ENCODE measurements around the gene HOOK1.
"Not testable (repeated sequence)": the region's sequence is repeated elsewhere in the genome, so short reads cannot be mapped to it uniquely, and the experiment has no call there.

Gene HOOK1

GRCh38 chr1:59901770-59902388 is 87.1 kb downstream of the HOOK1 start:
- H3K4me3 ChIP-seq (ENCODE audit: low read depth, low read length), result no peak overlapping the region
- no peaks in the 10 kb centered on the region for H3K9me3 ChIP-seq (ENCODE audit: control insufficient read depth, insufficient read depth, low read length)
- H3K27me3 ChIP-seq (ENCODE audit: control insufficient read depth, insufficient read depth, low read length), result no peaks in the 10 kb centered on the region
- H3K36me3 ChIP-seq (ENCODE audit: control insufficient read depth, insufficient read depth, low read length), result no peaks in the 10 kb centered on the region
- H3K4me1 ChIP-seq (ENCODE audit: control insufficient read depth, insufficient read depth, low read length), result no peaks in the 10 kb centered on the region
- H3K9ac ChIP-seq (ENCODE audit: low read depth, low read length), result no peak overlapping the region

DNA sequence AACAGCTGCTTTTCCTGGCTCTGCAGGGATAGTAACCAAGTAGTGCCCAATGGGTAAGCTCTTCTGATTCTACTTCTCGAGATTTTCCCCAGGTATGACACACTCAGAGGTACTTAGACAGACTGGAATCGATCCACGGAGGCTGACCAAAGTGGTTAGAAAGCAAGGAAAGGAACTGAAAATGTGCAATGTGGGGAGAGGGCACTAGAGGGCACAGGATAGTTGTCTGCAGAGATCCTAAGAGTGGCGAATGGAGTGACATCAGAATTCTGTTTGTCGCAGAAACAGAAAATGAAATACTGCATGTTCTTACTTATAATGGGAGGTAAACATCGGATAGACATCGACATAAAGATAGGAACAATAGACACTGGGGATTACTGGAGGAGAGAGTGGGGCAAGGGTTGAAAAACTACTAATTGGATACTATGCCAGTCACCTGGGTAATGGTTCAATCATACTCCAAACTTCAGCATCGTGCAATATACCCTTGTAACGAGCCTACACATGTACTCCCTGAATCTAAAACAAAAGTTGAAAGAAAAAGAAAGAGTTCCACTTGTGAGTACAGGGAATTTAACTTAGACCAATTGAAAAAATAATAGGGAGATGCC is 88.5 kb downstream of the HOOK1 start:
- no peaks in the 10 kb centered on the region for H3K36me3 ChIP-seq (ENCODE audit: control insufficient read depth, insufficient read depth, low read length)
- H3K9me3 ChIP-seq (ENCODE audit: control insufficient read depth, insufficient read depth, low read length), result no peaks in the 10 kb centered on the region
- no peaks in the 10 kb centered on the region for H3K4me1 ChIP-seq (ENCODE audit: control insufficient read depth, insufficient read depth, low read length)
- no peak overlapping the region for H3K4me3 ChIP-seq (ENCODE audit: low read depth, low read length)
- H3K9ac ChIP-seq (ENCODE audit: low read depth, low read length), result no peak overlapping the region
- no peaks in the 10 kb centered on the region for H3K27me3 ChIP-seq (ENCODE audit: control insufficient read depth, insufficient read depth, low read length)

DNA sequence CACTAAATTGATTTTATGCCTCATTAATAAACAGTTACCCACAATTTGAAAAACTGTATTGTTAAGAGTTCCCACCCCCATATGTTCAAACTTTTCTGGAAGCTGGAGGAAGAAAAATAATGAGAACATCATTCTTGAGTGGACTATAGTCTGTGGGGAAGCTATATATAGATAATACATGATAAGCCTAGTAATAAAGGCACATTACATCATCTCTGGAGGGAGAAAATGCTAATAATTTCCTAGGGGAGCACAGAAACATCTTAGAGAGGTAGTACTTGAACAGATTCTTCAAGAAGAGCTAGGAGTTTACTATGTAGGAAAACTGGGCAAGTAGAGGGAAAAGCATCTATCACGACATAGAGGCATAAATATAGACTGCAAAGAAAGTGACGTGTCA is 92.2 kb downstream of the HOOK1 start:
- Histone ChIP-seq H3K27me3 (ENCODE audit: control insufficient read depth, insufficient read depth, low read length) (no peaks in the 10 kb centered on the region), H3K36me3 (ENCODE audit: control insufficient read depth, insufficient read depth, low read length) (no peaks in the 10 kb centered on the region), H3K4me3 (ENCODE audit: low read depth, low read length) (no peak overlapping the region), H3K9ac (ENCODE audit: low read depth, low read length) (no peak overlapping the region), H3K4me1 (ENCODE audit: control insufficient read depth, insufficient read depth, low read length) (no peaks in the 10 kb centered on the region), H3K9me3 (ENCODE audit: control insufficient read depth, insufficient read depth, low read length) (no peaks in the 10 kb centered on the region)

- H3K4me1 ChIP-seq (ENCODE audit: control insufficient read depth, insufficient read depth, low read length), result no peaks in the 10 kb centered on the region
- no peak overlapping the region for H3K9ac ChIP-seq (ENCODE audit: low read depth, low read length)
- H3K36me3 ChIP-seq (ENCODE audit: control insufficient read depth, insufficient read depth, low read length), result no peaks in the 10 kb centered on the region
- no peaks in the 10 kb centered on the region for H3K9me3 ChIP-seq (ENCODE audit: control insufficient read depth, insufficient read depth, low read length)
- no peak overlapping the region for H3K4me3 ChIP-seq (ENCODE audit: low read depth, low read length)
- no peaks in the 10 kb centered on the region for H3K27me3 ChIP-seq (ENCODE audit: control insufficient read depth, insufficient read depth, low read length)
These were observed 93.3 kb downstream of the HOOK1 start for GRCh38 chr1:59908084-59908483.

GRCh38 chr1:59908682-59909081 is 93.9 kb downstream of the HOOK1 start:
- Histone ChIP-seq H3K4me1 (ENCODE audit: control insufficient read depth, insufficient read depth, low read length) (no peaks in the 10 kb centered on the region), H3K36me3 (ENCODE audit: control insufficient read depth, insufficient read depth, low read length) (no peaks in the 10 kb centered on the region), H3K9ac (ENCODE audit: low read depth, low read length) (no peak overlapping the region), H3K9me3 (ENCODE audit: control insufficient read depth, insufficient read depth, low read length) (no peaks in the 10 kb centered on the region), H3K4me3 (ENCODE audit: low read depth, low read length) (no peak overlapping the region), H3K27me3 (ENCODE audit: control insufficient read depth, insufficient read depth, low read length) (no peaks in the 10 kb centered on the region)

DNA sequence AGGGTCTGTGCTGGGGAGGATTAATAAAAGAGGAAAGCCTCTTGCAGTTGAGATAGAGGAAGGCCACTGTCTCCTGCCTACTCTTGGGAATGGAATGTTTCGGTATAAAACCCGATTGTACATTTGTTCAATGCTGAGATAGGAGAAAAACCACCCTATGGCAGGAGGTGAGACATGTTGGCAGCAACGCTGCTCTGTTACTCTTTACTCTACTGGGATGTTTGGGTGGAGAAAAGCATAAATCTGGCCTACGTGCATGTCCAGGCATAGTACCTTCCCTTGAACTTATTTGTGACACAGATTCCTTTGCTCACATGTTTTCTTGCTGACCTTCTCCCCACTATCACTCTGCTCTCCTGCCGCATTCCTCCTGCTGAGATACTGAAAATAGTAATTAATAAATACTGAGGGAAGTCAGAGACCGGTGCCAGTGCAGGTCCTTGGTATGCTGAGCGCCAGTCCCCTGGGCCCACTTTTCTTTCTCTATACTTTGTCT is 100.1 kb downstream of the HOOK1 start:
- H3K27me3 ChIP-seq (ENCODE audit: control insufficient read depth, insufficient read depth, low read length); H3K36me3 ChIP-seq (ENCODE audit: control insufficient read depth, insufficient read depth, low read length); H3K4me1 ChIP-seq (ENCODE audit: control insufficient read depth, insufficient read depth, low read length); H3K9me3 ChIP-seq (ENCODE audit: control insufficient read depth, insufficient read depth, low read length); H3K9ac ChIP-seq (ENCODE audit: low read depth, low read length); H3K4me3 ChIP-seq (ENCODE audit: low read depth, low read length): not testable (repeated sequence)

DNA sequence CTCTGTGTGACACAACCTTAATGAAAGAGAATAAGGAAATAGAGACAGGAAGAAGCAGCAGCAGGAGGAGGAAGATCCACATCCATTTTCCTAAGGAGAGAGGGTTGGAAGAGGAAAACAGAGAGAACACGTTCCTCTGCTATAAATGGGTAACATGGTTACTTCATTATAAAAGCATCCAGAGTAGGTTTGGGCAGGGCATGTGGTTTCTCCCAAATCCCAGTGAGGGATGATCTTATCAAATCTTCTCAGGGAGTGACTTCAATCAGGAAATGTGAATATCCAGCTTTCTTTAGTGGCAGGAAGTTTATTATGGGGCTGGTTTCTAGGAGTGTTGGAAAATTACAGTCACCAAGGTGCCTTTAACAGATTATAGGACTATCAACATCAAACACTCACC is 100.8 kb downstream of the HOOK1 start:
- H3K4me3 ChIP-seq (ENCODE audit: low read depth, low read length), result no peak overlapping the region
- H3K9me3 ChIP-seq (ENCODE audit: control insufficient read depth, insufficient read depth, low read length), result no peaks in the 10 kb centered on the region
- H3K27me3 ChIP-seq (ENCODE audit: control insufficient read depth, insufficient read depth, low read length), result no peaks in the 10 kb centered on the region
- no peak overlapping the region for H3K9ac ChIP-seq (ENCODE audit: low read depth, low read length)
- H3K36me3 ChIP-seq (ENCODE audit: control insufficient read depth, insufficient read depth, low read length), result no peaks in the 10 kb centered on the region
- H3K4me1 ChIP-seq (ENCODE audit: control insufficient read depth, insufficient read depth, low read length), result no peaks in the 10 kb centered on the region

DNA sequence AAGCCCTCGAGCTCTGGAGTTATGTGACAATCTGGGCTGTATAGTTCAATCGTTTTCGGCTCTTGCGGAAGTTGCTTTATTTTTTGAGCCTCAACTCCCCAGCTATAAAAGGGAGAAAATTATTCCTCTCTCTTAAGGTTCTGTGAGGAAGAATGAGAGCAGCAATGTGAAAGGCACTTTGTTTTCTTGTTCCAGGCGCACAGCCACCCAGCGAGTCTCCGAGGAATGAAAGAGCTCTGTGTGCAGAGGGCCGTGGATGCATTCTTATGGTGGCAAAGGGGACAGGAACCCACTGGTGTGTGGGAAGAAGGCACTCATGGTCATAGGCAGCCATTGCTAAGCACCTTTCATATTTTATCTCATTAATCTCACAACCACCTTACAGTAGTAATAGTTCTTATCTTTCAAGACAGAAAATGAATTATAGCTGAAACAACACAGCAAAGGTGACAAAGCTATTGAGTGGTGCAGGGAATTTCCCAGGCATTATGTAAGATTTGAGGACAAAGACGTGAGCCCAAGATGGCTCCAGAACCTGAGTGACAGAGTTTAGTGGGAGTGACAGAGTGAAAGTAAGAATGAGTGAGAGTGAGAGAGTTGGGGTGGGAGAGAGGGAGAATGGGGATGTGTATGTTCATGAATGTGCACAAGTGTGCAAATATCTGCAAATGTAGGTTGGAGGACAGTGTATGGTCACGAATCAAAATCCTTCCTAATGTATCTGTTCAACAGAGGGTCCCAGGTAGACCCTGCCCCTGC is 102.5 kb downstream of the HOOK1 start:
- no peak overlapping the region for H3K9ac ChIP-seq (ENCODE audit: low read depth, low read length)
- no peaks in the 10 kb centered on the region for H3K27me3 ChIP-seq (ENCODE audit: control insufficient read depth, insufficient read depth, low read length)
- H3K4me3 ChIP-seq (ENCODE audit: low read depth, low read length), result no peak overlapping the region
- H3K9me3 ChIP-seq (ENCODE audit: control insufficient read depth, insufficient read depth, low read length), result no peaks in the 10 kb centered on the region
- no peaks in the 10 kb centered on the region for H3K36me3 ChIP-seq (ENCODE audit: control insufficient read depth, insufficient read depth, low read length)
- H3K4me1 ChIP-seq (ENCODE audit: control insufficient read depth, insufficient read depth, low read length), result no peaks in the 10 kb centered on the region

DNA sequence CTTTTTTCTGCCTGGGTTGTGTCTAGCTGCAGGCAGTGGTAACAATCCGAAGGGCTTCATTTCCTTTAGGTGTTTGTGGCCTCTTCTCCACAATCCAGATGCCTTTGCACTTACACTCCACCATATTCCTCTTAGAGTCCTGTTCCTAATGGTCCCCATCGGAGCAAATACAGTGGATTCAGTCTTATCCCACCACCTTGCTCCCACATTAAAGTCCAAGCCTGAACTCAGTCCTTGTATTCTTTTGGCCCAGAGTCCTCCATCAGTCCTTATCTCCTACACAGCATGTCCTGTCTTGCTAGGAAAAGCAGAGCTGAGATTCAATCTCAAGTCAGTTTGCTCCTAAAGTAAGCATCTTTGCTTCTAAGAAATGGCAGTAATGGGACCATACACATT is 103.0 kb downstream of the HOOK1 start:
- Histone ChIP-seq H3K9me3 (ENCODE audit: control insufficient read depth, insufficient read depth, low read length) (no peaks in the 10 kb centered on the region), H3K4me3 (ENCODE audit: low read depth, low read length) (no peak overlapping the region), H3K27me3 (ENCODE audit: control insufficient read depth, insufficient read depth, low read length) (no peaks in the 10 kb centered on the region), H3K9ac (ENCODE audit: low read depth, low read length) (no peak overlapping the region), H3K4me1 (ENCODE audit: control insufficient read depth, insufficient read depth, low read length) (no peaks in the 10 kb centered on the region), H3K36me3 (ENCODE audit: control insufficient read depth, insufficient read depth, low read length) (no peaks in the 10 kb centered on the region)

DNA sequence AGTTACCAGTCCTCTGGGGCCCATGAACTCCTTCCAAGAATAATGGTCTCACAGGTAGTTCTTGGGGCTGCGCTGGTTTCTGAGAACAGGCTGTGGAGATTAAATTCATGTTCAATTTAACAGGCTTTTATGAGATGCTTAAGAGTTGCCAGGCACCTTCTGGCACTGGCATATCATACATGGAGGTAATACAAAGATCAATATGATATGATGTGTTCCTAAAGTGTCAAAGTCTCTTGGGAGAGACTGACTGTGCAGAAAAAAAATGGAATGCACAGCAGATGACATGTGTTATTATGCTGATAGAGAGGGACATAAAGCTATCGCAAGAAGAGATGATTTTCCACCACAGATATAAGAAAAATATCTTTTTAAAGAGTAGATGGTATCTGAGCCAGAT is 105.0 kb downstream of the HOOK1 start:
- no peaks in the 10 kb centered on the region for H3K36me3 ChIP-seq (ENCODE audit: control insufficient read depth, insufficient read depth, low read length)
- no peaks in the 10 kb centered on the region for H3K27me3 ChIP-seq (ENCODE audit: control insufficient read depth, insufficient read depth, low read length)
- H3K4me1 ChIP-seq (ENCODE audit: control insufficient read depth, insufficient read depth, low read length), result no peaks in the 10 kb centered on the region
- H3K9me3 ChIP-seq (ENCODE audit: control insufficient read depth, insufficient read depth, low read length), result no peaks in the 10 kb centered on the region
- H3K4me3 ChIP-seq (ENCODE audit: low read depth, low read length), result no peak overlapping the region
- H3K9ac ChIP-seq (ENCODE audit: low read depth, low read length), result no peak overlapping the region

DNA sequence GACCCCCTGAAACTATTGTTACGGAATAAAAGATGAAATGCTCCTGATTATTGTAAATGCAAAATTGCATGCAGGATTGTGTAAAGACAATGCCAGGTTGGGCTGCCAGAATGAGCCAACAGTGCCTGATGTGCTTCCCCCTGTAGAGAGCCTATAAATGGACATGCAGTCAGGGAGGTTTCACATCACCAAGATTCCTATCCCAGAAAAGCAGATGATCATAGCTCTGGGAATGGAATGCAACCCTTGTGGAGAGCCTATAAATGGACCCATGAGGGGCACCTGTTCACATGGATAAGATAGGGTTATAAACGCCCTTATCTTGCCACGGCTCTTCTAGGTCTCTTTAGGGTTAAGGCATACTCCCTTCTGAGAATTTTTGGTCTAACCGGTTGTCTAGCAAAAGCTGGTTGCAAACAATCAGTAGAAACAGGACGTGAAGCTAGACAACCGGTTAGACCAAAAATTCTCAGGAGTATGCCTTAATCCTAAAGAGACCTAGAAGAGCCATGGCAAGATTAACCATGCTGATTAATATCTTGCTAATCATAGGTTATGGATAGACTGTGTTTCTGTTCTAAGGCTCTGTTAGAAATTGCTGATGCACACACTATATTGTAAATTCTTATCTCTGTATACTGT is 106.6 kb downstream of the HOOK1 start:
- not testable (repeated sequence) for H3K9ac ChIP-seq (ENCODE audit: low read depth, low read length); H3K4me1 ChIP-seq (ENCODE audit: control insufficient read depth, insufficient read depth, low read length); H3K9me3 ChIP-seq (ENCODE audit: control insufficient read depth, insufficient read depth, low read length); H3K36me3 ChIP-seq (ENCODE audit: control insufficient read depth, insufficient read depth, low read length); H3K4me3 ChIP-seq (ENCODE audit: low read depth, low read length)
- peaks cover 16% of the 10 kb centered on the region for H3K27me3 ChIP-seq (ENCODE audit: control insufficient read depth, insufficient read depth, low read length)
